Karpas-422 (cell line): ENCODE data around the gene IFI44. TPM values are rescaled to one million over a fixed set of nuclear protein-coding genes. Genes with fewer than 3 reads are reported as not detected.

Experiments
- DNase-seq: peaks from one replicate; pipeline ENCODE4 v3.0.0-alpha.2; 2015
- H2AFZ ChIP-seq: fragments of 200-600 bp; sonication (generic); 2 replicates; pipeline ENCODE4 v1.6.1; 2014; ENCODE audit warnings: antibody characterized with exemption, low read length, mixed read lengths
- H3K27ac ChIP-seq: fragments of 200-600 bp; sonication (generic); 2 replicates; pipeline ENCODE4 v1.5.1; 2014; ENCODE audit warnings: mild to moderate bottlenecking, low read length, moderate library complexity
- H3K27me3 ChIP-seq: fragments of 200-600 bp; sonication (generic); 2 replicates; pipeline ENCODE4 v1.6.1; 2014; ENCODE audit warnings: low read length, mixed read lengths
- H3K36me3 ChIP-seq: fragments of 200-600 bp; sonication (generic); 2 replicates; pipeline ENCODE4 v1.6.1; 2014; ENCODE audit warnings: low read length, mixed read lengths; ENCODE audit not compliant: insufficient read depth
- H3K4me1 ChIP-seq: fragments of 200-600 bp; sonication (generic); 2 replicates; pipeline ENCODE4 v1.6.1; 2014; ENCODE audit warnings: mild to moderate bottlenecking, low read length, mixed read lengths
- H3K4me2 ChIP-seq: fragments of 200-600 bp; sonication (generic); 2 replicates; pipeline ENCODE4 v1.6.1; 2014; ENCODE audit warnings: low read length, low read depth, mild to moderate bottlenecking; ENCODE audit not compliant: poor library complexity, severe bottlenecking
- H3K4me3 ChIP-seq: fragments of 200-600 bp; sonication (generic); 2 replicates; pipeline ENCODE4 v1.5.1; 2014; ENCODE audit warnings: mild to moderate bottlenecking, antibody characterized with exemption, low read length, mixed read lengths
- H3K79me2 ChIP-seq: fragments of 200-600 bp; sonication (generic); 2 replicates; pipeline ENCODE4 v1.6.1; 2014; ENCODE audit warnings: mild to moderate bottlenecking, low read length, mixed read lengths
- H3K9ac ChIP-seq: fragments of 200-600 bp; sonication (generic); 2 replicates; pipeline ENCODE4 v1.6.0; 2014; ENCODE audit warnings: low read length
- H3K9me2 ChIP-seq: fragments of 200-600 bp; sonication (generic), shearing (Covaris generic); replicated peaks from 2 replicates; pipeline ENCODE4 v1.6.0; 2014; ENCODE audit warnings: mild to moderate bottlenecking, low read length, moderate library complexity; ENCODE audit not compliant: insufficient read depth
- H3K9me3 ChIP-seq: fragments of 300-700, 200-600 bp; sonication (generic); 2 replicates; pipeline ENCODE4 v1.6.1; 2014; ENCODE audit warnings: low read length, mixed read lengths
- H4K20me1 ChIP-seq: fragments of 200-600 bp; sonication (generic); 2 replicates; pipeline ENCODE4 v1.6.1; 2014; ENCODE audit warnings: mild to moderate bottlenecking, antibody characterized with exemption, low read length, low read depth; ENCODE audit not compliant: insufficient read depth
- total RNA-seq: library from RNA; depleted of rRNA; stranded (reverse); fragments of >200 nt; shearing (Covaris generic); gene quantifications from 2 replicates; pipeline ENCODE4 v1.2.3, GENCODE V29; 2014; ENCODE audit warnings: low replicate concordance

Gene IFI44
- total RNA-seq, 1 experiment from 2014 or later: 16.3 TPM

GRCh38 chr1:78688697-78689096 lies 39.1 kb downstream of the IFI44 start:
- no peak overlapping the region for H3K4me3 ChIP-seq
- H3K4me2 ChIP-seq: no peak overlapping the region

GRCh38 chr1:78690516-78690915 lies 40.9 kb downstream of the IFI44 start:
- no peak for DNase-seq
- no peaks in the 10 kb centered on the region for H3K4me1 ChIP-seq
- no peaks in the 10 kb centered on the region for H3K36me3 ChIP-seq
- no peak overlapping the region for H2AFZ ChIP-seq
- no peak overlapping the region for H3K4me3 ChIP-seq
- H3K4me2 ChIP-seq: no peak overlapping the region
- H3K9me3 ChIP-seq: no peaks in the 10 kb centered on the region
- no peak overlapping the region for H3K9ac ChIP-seq
- H4K20me1 ChIP-seq: no peaks in the 10 kb centered on the region
- H3K9me2 ChIP-seq: no peaks in the 10 kb centered on the region
- H3K27ac ChIP-seq: no peak overlapping the region
- no peaks in the 10 kb centered on the region for H3K79me2 ChIP-seq
- H3K27me3 ChIP-seq: no peaks in the 10 kb centered on the region

More at GRCh38 chr1:78688697-78689096, 39.1 kb downstream of the IFI44 start:
- Histone ChIP-seq H3K9ac (no peak overlapping the region), H2AFZ (no peak overlapping the region), H3K4me1 (no peaks in the 10 kb centered on the region), H3K27me3 (no peaks in the 10 kb centered on the region), H3K9me2 (no peaks in the 10 kb centered on the region), H3K9me3 (no peaks in the 10 kb centered on the region), H3K27ac (no peak overlapping the region), H4K20me1 (no peaks in the 10 kb centered on the region), H3K79me2 (no peaks in the 10 kb centered on the region), H3K36me3 (no peaks in the 10 kb centered on the region)
- no peak for DNase-seq

DNA sequence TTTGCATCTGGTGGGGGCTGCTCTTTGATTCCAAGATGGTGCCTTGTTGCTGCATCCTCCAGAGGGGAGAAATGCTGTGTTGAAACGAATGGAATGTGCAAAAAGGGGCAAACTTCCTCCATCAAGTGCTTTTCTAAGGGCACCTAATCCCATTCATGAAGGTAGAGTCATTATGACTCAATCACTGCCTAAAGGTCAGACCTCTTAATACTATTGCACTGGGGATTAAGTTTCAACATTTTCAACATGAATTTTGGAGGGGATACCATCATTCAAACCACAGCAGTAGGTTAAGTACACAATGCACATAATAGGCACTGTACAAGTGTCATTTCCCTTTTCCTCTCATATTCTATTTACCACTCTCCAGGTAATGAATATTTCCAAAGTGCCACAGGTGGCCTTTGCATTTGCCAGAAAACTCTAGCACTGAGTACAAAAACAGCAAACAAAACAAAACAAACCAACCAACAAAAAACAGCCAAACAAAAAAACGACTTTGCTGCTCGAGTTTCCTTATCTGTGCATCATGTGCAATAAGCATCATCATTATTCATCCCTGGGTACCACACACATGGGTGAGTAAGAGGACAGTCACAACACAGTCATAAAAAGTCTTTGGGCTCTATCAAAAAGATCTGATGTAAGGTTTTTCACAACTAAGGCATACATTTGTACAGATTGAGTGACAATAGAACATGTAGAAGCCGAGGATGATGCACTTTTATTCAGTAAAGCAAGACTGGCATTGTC lies 42.5 kb downstream of the IFI44 start:
- Histone ChIP-seq H2AFZ (no peak overlapping the region), H3K4me1 (no peaks in the 10 kb centered on the region), H3K4me3 (no peak overlapping the region), H3K9ac (no peak overlapping the region), H3K9me3 (no peaks in the 10 kb centered on the region), H3K27ac (no peak overlapping the region), H3K27me3 (no peaks in the 10 kb centered on the region), H3K4me2 (no peak overlapping the region), H3K79me2 (no peaks in the 10 kb centered on the region), H4K20me1 (no peaks in the 10 kb centered on the region), H3K36me3 (no peaks in the 10 kb centered on the region), H3K9me2 (no peaks in the 10 kb centered on the region)
- DNase-seq: no peak

- H3K4me3 ChIP-seq: no peak overlapping the region
- no peaks in the 10 kb centered on the region for H3K4me1 ChIP-seq
- H3K27me3 ChIP-seq: no peaks in the 10 kb centered on the region
- DNase-seq: no peak
- no peaks in the 10 kb centered on the region for H4K20me1 ChIP-seq
- H3K9ac ChIP-seq: no peak overlapping the region
- H2AFZ ChIP-seq: no peak overlapping the region
- H3K9me2 ChIP-seq: no peaks in the 10 kb centered on the region
- H3K4me2 ChIP-seq: no peak overlapping the region
- no peaks in the 10 kb centered on the region for H3K36me3 ChIP-seq
- no peak overlapping the region for H3K27ac ChIP-seq
- no peaks in the 10 kb centered on the region for H3K79me2 ChIP-seq
- H3K9me3 ChIP-seq: no peaks in the 10 kb centered on the region
Observed at GRCh38 chr1:78699813-78700212, 50.2 kb downstream of the IFI44 start.

DNA sequence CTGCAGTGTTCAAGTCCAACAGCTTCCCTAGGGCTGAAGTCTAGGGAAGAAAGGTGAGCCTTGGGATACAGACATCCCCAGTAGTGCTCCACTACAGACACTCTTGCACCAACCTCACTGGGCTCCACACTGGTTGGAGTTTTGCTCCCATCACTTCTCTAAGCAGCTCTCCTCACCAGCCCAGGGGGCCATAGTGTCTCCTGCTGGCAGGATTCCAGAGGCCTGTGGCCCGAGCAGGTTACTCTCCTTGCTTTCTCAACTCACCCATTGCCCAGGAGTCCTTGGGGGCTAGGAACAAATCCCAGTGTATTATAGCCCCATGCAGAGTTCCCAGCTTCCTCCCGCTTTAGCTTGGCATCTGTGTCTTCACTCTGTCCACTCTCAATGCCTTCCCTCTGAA lies 52.8 kb downstream of the IFI44 start:
- Histone ChIP-seq H3K9me2 (no peaks in the 10 kb centered on the region), H3K4me2 (no peak overlapping the region), H3K79me2 (no peaks in the 10 kb centered on the region), H3K9me3 (no peaks in the 10 kb centered on the region), H3K4me1 (no peaks in the 10 kb centered on the region), H3K36me3 (no peaks in the 10 kb centered on the region), H3K4me3 (no peak overlapping the region), H3K27ac (no peak overlapping the region), H2AFZ (no peak overlapping the region), H4K20me1 (no peaks in the 10 kb centered on the region), H3K9ac (no peak overlapping the region), H3K27me3 (no peaks in the 10 kb centered on the region)
- no peak for DNase-seq

DNA sequence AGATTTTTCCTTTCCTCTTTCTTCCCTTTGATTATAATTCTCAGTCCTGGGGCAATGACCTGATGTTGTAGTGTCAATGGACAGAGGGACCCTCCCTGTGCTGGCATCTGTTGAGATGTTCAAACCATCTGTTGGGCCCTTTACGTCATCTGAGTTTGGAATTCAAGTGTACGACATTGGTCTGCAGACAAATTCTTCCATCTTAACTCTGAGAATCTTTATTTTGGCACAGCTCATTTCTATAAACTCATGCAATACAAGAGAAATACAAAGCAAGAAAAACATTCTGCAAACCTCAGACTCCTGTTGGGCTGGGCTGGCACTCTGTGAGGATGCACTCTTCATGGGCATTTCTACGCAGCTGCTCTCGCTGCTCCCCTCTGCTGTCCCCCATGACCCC lies 54.2 kb downstream of the IFI44 start:
- Histone ChIP-seq H3K27ac (no peak overlapping the region), H3K4me3 (no peak overlapping the region), H3K4me1 (no peaks in the 10 kb centered on the region), H2AFZ (no peak overlapping the region), H3K9ac (no peak overlapping the region), H3K4me2 (no peak overlapping the region), H3K9me2 (0 out of 2 replicates have a peak, but pooled peaks cover 4% of the 10 kb centered on the region), H3K79me2 (no peaks in the 10 kb centered on the region), H3K27me3 (no peaks in the 10 kb centered on the region), H4K20me1 (no peaks in the 10 kb centered on the region), H3K36me3 (no peaks in the 10 kb centered on the region), H3K9me3 (no peaks in the 10 kb centered on the region)
- no peak for DNase-seq

DNA sequence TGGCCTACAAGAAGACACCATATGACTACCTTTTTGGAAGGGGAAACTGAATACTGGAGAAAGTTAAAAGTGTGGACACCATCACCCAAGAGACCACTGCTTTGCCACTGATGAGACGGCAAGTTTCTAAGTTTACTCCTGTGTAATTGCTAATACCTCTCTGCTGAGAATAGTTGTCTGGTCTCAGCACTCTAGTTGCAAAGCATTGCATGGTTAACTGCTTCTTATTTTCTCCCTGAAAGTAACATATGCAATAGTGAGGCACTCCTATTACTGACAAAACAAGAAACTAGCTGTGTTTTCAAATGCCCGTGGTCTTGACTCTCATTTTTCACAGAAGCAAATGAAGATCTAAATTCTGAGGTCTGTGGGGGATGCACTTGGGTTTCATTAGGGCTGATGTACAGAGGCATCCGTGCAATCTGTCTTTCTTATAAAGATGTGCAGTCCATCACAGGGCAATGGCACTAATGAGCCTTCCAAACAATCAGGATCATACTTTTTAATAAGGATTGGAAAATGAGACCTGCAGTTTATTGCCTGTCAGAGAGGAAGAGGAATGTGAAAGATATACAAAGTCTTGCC lies 62.9 kb downstream of the IFI44 start:
- H2AFZ ChIP-seq: no peak overlapping the region
- H4K20me1 ChIP-seq: no peaks in the 10 kb centered on the region
- no peaks in the 10 kb centered on the region for H3K4me1 ChIP-seq
- DNase-seq: no peak
- no peak overlapping the region for H3K9ac ChIP-seq
- H3K79me2 ChIP-seq: no peaks in the 10 kb centered on the region
- H3K9me2 ChIP-seq: 0 out of 2 replicates have a peak, but pooled peaks cover 4% of the 10 kb centered on the region
- H3K27me3 ChIP-seq: no peaks in the 10 kb centered on the region
- H3K4me3 ChIP-seq: no peak overlapping the region
- H3K27ac ChIP-seq: no peak overlapping the region
- no peak overlapping the region for H3K4me2 ChIP-seq
- H3K36me3 ChIP-seq: no peaks in the 10 kb centered on the region
- no peaks in the 10 kb centered on the region for H3K9me3 ChIP-seq

DNA sequence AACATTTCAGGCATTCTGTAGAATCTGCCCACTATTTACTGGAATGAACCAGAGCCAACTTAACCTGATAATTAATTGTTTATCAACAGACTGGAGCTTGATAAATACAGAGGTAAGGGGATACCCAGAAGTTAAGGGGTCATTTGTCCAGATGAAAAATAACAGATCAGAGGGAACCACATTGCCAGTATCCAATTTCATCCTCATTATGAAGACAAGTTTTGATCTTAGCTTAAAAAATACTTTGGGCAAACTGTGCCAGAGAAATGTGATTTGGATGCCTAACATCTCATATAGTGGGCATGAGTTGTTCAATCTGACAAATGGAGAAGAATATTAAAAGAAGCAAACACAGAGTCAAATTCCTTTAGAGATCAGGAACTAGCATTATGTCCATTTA lies 63.7 kb downstream of the IFI44 start:
- Histone ChIP-seq H3K9me3 (no peaks in the 10 kb centered on the region), H3K27me3 (no peaks in the 10 kb centered on the region), H3K4me2 (no peak overlapping the region), H3K4me3 (no peak overlapping the region), H3K4me1 (no peaks in the 10 kb centered on the region), H4K20me1 (no peaks in the 10 kb centered on the region), H3K79me2 (no peaks in the 10 kb centered on the region), H3K9me2 (no peaks in the 10 kb centered on the region), H3K9ac (no peak overlapping the region), H3K27ac (no peak overlapping the region), H2AFZ (no peak overlapping the region), H3K36me3 (no peaks in the 10 kb centered on the region)
- no peak for DNase-seq
